ENCODE results near the gene RFX4.

GRCh38 chr12:106590601-106591000 is 7.8 kb downstream of the RFX4 start:
- TF ChIP-seq CTCF (IDR thresholded peaks at IDR 0.05; ENCODE audit: insufficient read depth, low read length) = no peak
- TF ChIP-seq POLR2AphosphoS5 (IDR thresholded peaks at IDR 0.05; ENCODE audit: low read depth) = no peak
- no peak for TF ChIP-seq REST (IDR thresholded peaks at IDR 0.05; ENCODE audit: insufficient replicate concordance, low read depth)
- TF ChIP-seq SPI1 (IDR thresholded peaks at IDR 0.05; ENCODE audit: borderline replicate concordance, low read depth) = no peak
- no peak for TF ChIP-seq GABPA (IDR thresholded peaks at IDR 0.05; ENCODE audit: low read depth)

Data from HL-60 (cell line).